ENCODE measurements around the gene TTC16.

Gene TTC16

GRCh38 chr9:127715470-127716337 lies at the start of gene TTC16, which contains the start of gene PTRH1:
Gene TTC16, plus strand, starts transcription at chr9:127716079. Its CDS starts 67 bp downstream, at chr9:127716146.
Gene PTRH1, minus strand, starts transcription at chr9:127715663. Its CDS starts 24 bp downstream, at chr9:127715639.
- peak; percentile 92 for DNase-seq

- DNase-seq, result no peak
Measured at GRCh38 chr9:127667127-127667844, 48.6 kb upstream of the TTC16 start.

- DNase-seq, result no peak
Measured at GRCh38 chr9:127667906-127668305, 48.0 kb upstream of the TTC16 start.

GRCh38 chr9:127673234-127673633 lies 42.6 kb upstream of the TTC16 start:
- DNase-seq, result no peak

GRCh38 chr9:127676638-127677037 lies 39.2 kb upstream of the TTC16 start:
- DNase-seq, result no peak

GRCh38 chr9:127679506-127679905 lies 36.4 kb upstream of the TTC16 start:
- no peak for DNase-seq

GRCh38 chr9:127680226-127680625 lies 35.7 kb upstream of the TTC16 start:
- DNase-seq, result no peak

GRCh38 chr9:127680846-127681245 lies 35.0 kb upstream of the TTC16 start:
- DNase-seq, result no peak

- no peak for DNase-seq
Measured at GRCh38 chr9:127682351-127683136, 33.3 kb upstream of the TTC16 start.

GRCh38 chr9:127683723-127684122 lies 32.2 kb upstream of the TTC16 start:
- DNase-seq, result peak; percentile 27

- peak; percentile 46 for DNase-seq
Measured at GRCh38 chr9:127684576-127684975, 31.3 kb upstream of the TTC16 start.

- DNase-seq, result no peak
Measured at GRCh38 chr9:127686461-127687393, 29.2 kb upstream of the TTC16 start.

- no peak for DNase-seq
Measured at GRCh38 chr9:127689329-127690000, 26.4 kb upstream of the TTC16 start.

- no peak for DNase-seq
Measured at GRCh38 chr9:127690735-127691134, 25.1 kb upstream of the TTC16 start.

- DNase-seq, result no peak
Measured at GRCh38 chr9:127692071-127692470, 23.8 kb upstream of the TTC16 start.

GRCh38 chr9:127693143-127693542 lies 22.7 kb upstream of the TTC16 start:
- no peak for DNase-seq

- DNase-seq, result no peak
Measured at GRCh38 chr9:127693697-127694096, 22.2 kb upstream of the TTC16 start.

GRCh38 chr9:127694890-127695720 lies 20.8 kb upstream of the TTC16 start:
- no peak for DNase-seq

GRCh38 chr9:127697575-127697974 lies 18.3 kb upstream of the TTC16 start:
- no peak for DNase-seq

GRCh38 chr9:127698386-127698785 lies 17.5 kb upstream of the TTC16 start:
- no peak for DNase-seq

Measured in amniotic stem cell (primary cell).